H9 (cell line): ENCODE data around the gene NRXN3. TPM values are rescaled to one million over a fixed set of nuclear protein-coding genes. Genes with fewer than 3 reads are reported as not detected.

ENCODE experiments used
- DNase-seq: peaks from one replicate; pipeline ENCODE4 v3.0.0-alpha.2; 2017
- H2AFZ ChIP-seq: one replicate; pipeline ENCODE4 v1.6.1; 2013; ENCODE audit warnings: mild to moderate bottlenecking, low read length, control low read depth, moderate library complexity
- H2AK5ac ChIP-seq: 2 replicates; pipeline ENCODE4 v1.6.1; 2013; ENCODE audit warnings: low read length, control low read depth, mixed read lengths; ENCODE audit not compliant: insufficient read length
- H2BK120ac ChIP-seq: one replicate; pipeline ENCODE4 v1.6.1; 2013; ENCODE audit warnings: low read depth, mild to moderate bottlenecking, low read length, control low read depth, inconsistent platforms; ENCODE audit not compliant: poor library complexity, severe bottlenecking
- H2BK12ac ChIP-seq: 2 replicates; pipeline ENCODE4 v1.6.1; 2013; ENCODE audit warnings: low read length, control low read depth, mixed read lengths, low read depth; ENCODE audit not compliant: insufficient read length
- H2BK15ac ChIP-seq: 2 replicates; pipeline ENCODE4 v1.6.1; 2013; ENCODE audit warnings: low read depth, low read length, control low read depth
- H2BK20ac ChIP-seq: one replicate; pipeline ENCODE4 v1.6.1; 2013; ENCODE audit warnings: low read depth, mild to moderate bottlenecking, low read length, control low read depth, inconsistent platforms; ENCODE audit not compliant: poor library complexity, severe bottlenecking
- H2BK5ac ChIP-seq: 2 replicates; pipeline ENCODE4 v1.6.1; 2013; ENCODE audit warnings: low read length, control low read depth, mixed read lengths; ENCODE audit not compliant: insufficient read length
- H3K14ac ChIP-seq: 2 replicates; pipeline ENCODE4 v1.6.1; 2013; ENCODE audit warnings: low read length, control low read depth; ENCODE audit not compliant: insufficient read depth
- H3K18ac ChIP-seq: 2 replicates; pipeline ENCODE4 v1.6.1; 2013; ENCODE audit warnings: low read depth, mild to moderate bottlenecking, mixed read lengths, low read length, control low read depth; ENCODE audit not compliant: insufficient read length
- H3K23ac ChIP-seq: 2 replicates; pipeline ENCODE4 v1.6.1; 2013; ENCODE audit warnings: low read length, control low read depth, mixed read lengths, low read depth; ENCODE audit not compliant: insufficient read length
- H3K23me2 ChIP-seq: 2 replicates; pipeline ENCODE4 v1.6.1; 2013; ENCODE audit warnings: low read depth, mild to moderate bottlenecking, mixed read lengths, low read length, control low read depth; ENCODE audit not compliant: insufficient read length, poor library complexity, severe bottlenecking
- H3K27ac ChIP-seq: 2 replicates; pipeline ENCODE4 v1.5.1; 2013; ENCODE audit warnings: low read length, control low read depth, mixed read lengths, low read depth; ENCODE audit not compliant: insufficient read length
- H3K27me3 ChIP-seq: 2 replicates; pipeline ENCODE4 v1.6.1; 2013; ENCODE audit warnings: low read length, control low read depth, inconsistent platforms; ENCODE audit not compliant: insufficient read depth
- H3K4ac ChIP-seq: 2 replicates; pipeline ENCODE4 v1.6.1; 2013; ENCODE audit warnings: low read depth, mild to moderate bottlenecking, control low read depth, inconsistent platforms, low read length, moderate library complexity
- H3K4me1 ChIP-seq: 2 replicates; pipeline ENCODE4 v1.6.1; 2013; ENCODE audit warnings: low read length, control low read depth, inconsistent platforms; ENCODE audit not compliant: insufficient read depth
- H3K4me2 ChIP-seq: 2 replicates; pipeline ENCODE4 v1.6.1; 2013; ENCODE audit warnings: low read length, control low read depth, mixed read lengths; ENCODE audit not compliant: insufficient read length, insufficient read depth
- H3K56ac ChIP-seq: 2 replicates; pipeline ENCODE4 v1.6.1; 2013; ENCODE audit warnings: low read depth, mild to moderate bottlenecking, mixed read lengths, low read length, control low read depth; ENCODE audit not compliant: insufficient read length
- H3K79me1 ChIP-seq: 2 replicates; pipeline ENCODE4 v1.6.1; 2013; ENCODE audit warnings: low read depth, mild to moderate bottlenecking, moderate library complexity, low read length, control low read depth, inconsistent platforms; ENCODE audit not compliant: insufficient read depth, poor library complexity, severe bottlenecking
- H3K79me2 ChIP-seq: 2 replicates; pipeline ENCODE4 v1.6.1; 2013; ENCODE audit warnings: low read length, control low read depth, inconsistent platforms; ENCODE audit not compliant: insufficient read depth
- H3K9ac ChIP-seq: 2 replicates; pipeline ENCODE4 v1.6.1; 2013; ENCODE audit warnings: low read length, control low read depth, mixed read lengths; ENCODE audit not compliant: insufficient read length; ENCODE audit errors: extremely low read depth
- H3K9me3 ChIP-seq: one replicate; pipeline ENCODE4 v1.6.1; 2013; ENCODE audit warnings: low read depth, low read length, inconsistent platforms; ENCODE audit not compliant: control insufficient read depth
- H3T11ph ChIP-seq: one replicate; pipeline ENCODE4 v1.6.1; 2013; ENCODE audit warnings: mild to moderate bottlenecking, low read length, control low read depth, inconsistent platforms
- H4K20me1 ChIP-seq: one replicate; pipeline ENCODE4 v1.6.1; 2013; ENCODE audit not compliant: control insufficient read depth, insufficient read length, insufficient read depth
- H4K5ac ChIP-seq: 2 replicates; pipeline ENCODE4 v1.6.1; 2013; ENCODE audit warnings: low read depth, mild to moderate bottlenecking, mixed read lengths, low read length, control low read depth; ENCODE audit not compliant: insufficient read length
- H4K8ac ChIP-seq: replicated peaks from 2 replicates; pipeline ENCODE4 v1.6.1; 2013; ENCODE audit warnings: low read length, control low read depth, mixed read lengths, low read depth; ENCODE audit not compliant: insufficient read length
- H4K91ac ChIP-seq: 2 replicates; pipeline ENCODE4 v1.6.1; 2013; ENCODE audit warnings: low read depth, mild to moderate bottlenecking, moderate library complexity, mixed read lengths, low read length, control low read depth; ENCODE audit not compliant: insufficient read length
- H3K27ac Mint-ChIP-seq, 3 experiments: 2 replicates in 2 of 3; 3 replicates in 1 of 3; pipeline ENCODE4 v1.8.0; 2020 to 2021; ENCODE audit warnings: mixed read lengths in 3 of 3, mild to moderate bottlenecking in 1 of 3, moderate library complexity in 1 of 3
- H3K27me3 Mint-ChIP-seq: 2 replicates; pipeline ENCODE4 v1.8.0; 2021; ENCODE audit warnings: low read depth, mild to moderate bottlenecking, moderate library complexity, mixed read lengths
- H3K36me3 Mint-ChIP-seq, 3 experiments: 2 replicates in 2 of 3; 3 replicates in 1 of 3; pipeline ENCODE4 v1.8.0; 2020 to 2021; ENCODE audit warnings: low read depth in 3 of 3, mixed read lengths in 3 of 3; ENCODE audit not compliant: insufficient read depth in 1 of 3
- H3K4me1 Mint-ChIP-seq, 2 experiments: 2 replicates each; pipeline ENCODE4 v1.8.0; 2020; ENCODE audit warnings: mixed read lengths in 2 of 2
- H3K4me3 Mint-ChIP-seq, 2 experiments: 2 replicates in 1 of 2; 3 replicates in 1 of 2; pipeline ENCODE4 v1.8.0; 2020 to 2021; ENCODE audit warnings: mild to moderate bottlenecking in 2 of 2, mixed read lengths in 2 of 2, moderate library complexity in 1 of 2
- H3K9me3 Mint-ChIP-seq, 2 experiments: 2 replicates in 1 of 2; 3 replicates in 1 of 2; pipeline ENCODE4 v1.8.0; 2020; ENCODE audit warnings: mild to moderate bottlenecking in 2 of 2, mixed read lengths in 2 of 2, moderate library complexity in 1 of 2
- CTCF ChIP-seq: fragments of 200-600 bp; sonication (generic); conservative IDR thresholded peaks from 3 replicates; pipeline ENCODE4 v1.8.0; 2021; ENCODE audit warnings: antibody characterized with exemption, mild to moderate bottlenecking
- WGBS: extraction: QIAGEN DNeasy Blood & Tissue Kit; methylation state at CpG from one replicate; pipeline ENCODE4 v1.1.7; 2013; ENCODE audit warnings: missing lambda C conversion rate, low lambda C conversion rate, mixed read lengths; ENCODE audit not compliant: insufficient read length; ENCODE audit errors: extremely low coverage; 5-methylcytosine and 5-hydroxymethylcytosine counted together
- total RNA-seq: library from RNA; stranded (reverse); gene quantifications from 2 replicates; pipeline ENCODE4 v1.2.1, GENCODE V29; 2021

The NRXN3 gene
- total RNA-seq, 1 experiment from 2014 or later: 1.8 TPM

GRCh38 chr14:79320561-79320960, 1150.4 kb downstream of the NRXN3 start:
- Histone ChIP-seq H3K9me3 (no peaks in the 10 kb centered on the region), H3K14ac (no peak overlapping the region), H3K79me2 (no peaks in the 10 kb centered on the region), H3K4ac (no peak overlapping the region), H3K4me1 (no peaks in the 10 kb centered on the region; the same call in 1 of the 2 replicates), H2BK15ac (no peak overlapping the region), H3T11ph (no peak overlapping the region), H3K4me2 (no peak overlapping the region), H2BK20ac (no peak overlapping the region), H4K20me1 (no peaks in the 10 kb centered on the region), H3K23me2 (no peaks in the 10 kb centered on the region), H2BK5ac (no peak overlapping the region), H3K79me1 (no peaks in the 10 kb centered on the region), H3K18ac (no peak overlapping the region), H3K27me3 (no peaks in the 10 kb centered on the region), H4K91ac (no peak overlapping the region), H4K5ac (no peak overlapping the region), H3K27ac (no peak overlapping the region), H2BK12ac (no peak overlapping the region), H2AK5ac (no peak overlapping the region), H4K8ac (no peak overlapping the region), H3K9ac (no peak overlapping the region), H2AFZ (no peak overlapping the region), H2BK120ac (no peak overlapping the region), H3K23ac (no peak overlapping the region), H3K56ac (no peak overlapping the region)
- TF ChIP-seq CTCF: no peak
- Mint-ChIP-seq H3K4me1 (peaks cover 12% of the 10 kb centered on the region in 2 experiments), H3K9me3 (no peaks in the 10 kb centered on the region), H3K27me3 (no peaks in the 10 kb centered on the region), H3K27ac (no peak overlapping the region), H3K36me3 (no peaks in the 10 kb centered on the region), H3K4me3 (no peak overlapping the region)
- no peak for DNase-seq
- WGBS: no CpG with 5 or more reads among the region's 1 CpG
